Measurements from ENCODE around the gene ARSK. TPM values are rescaled to one million over a fixed set of nuclear protein-coding genes. Genes with fewer than 3 reads are reported as not detected.

Gene ARSK
- total and polyA plus RNA-seq, 2 experiments from 2014 or later: 23.2 to 40.8 TPM

- TF ChIP-seq ETS1 (IDR thresholded peaks at IDR 0.05) (no peak), CTCF (conservative IDR thresholded peaks at IDR 0.05; ENCODE audit: low read depth in 2 of 2) (no peak), STAT1 (IDR thresholded peaks at IDR 0.05; ENCODE audit: unreplicated experiment) (no peak), JUNB (IDR thresholded peaks at IDR 0.05; ENCODE audit: unreplicated experiment) (no peak), REST (IDR thresholded peaks at IDR 0.05; ENCODE audit: unreplicated experiment) (no peak), ZNF114 (CRISPR knock-in tag; IDR thresholded peaks at IDR 0.05) (no peak), EZH2 (IDR thresholded peaks at IDR 0.05; ENCODE audit: low read depth, unreplicated experiment) (no peak), NANOG (IDR thresholded peaks at IDR 0.05; ENCODE audit: borderline replicate concordance) (no peak), CREB1 (CRISPR knock-in tag; IDR thresholded peaks at IDR 0.05; ENCODE audit: low read depth) (no peak)
Observed at GRCh38 chr5:95581576-95581975, 26.7 kb downstream of the ARSK start (continued).

- no peak for DNase-seq (ENCODE audit: low spot score)
- H3K9me3 Mint-ChIP-seq: no peaks in the 10 kb centered on the region
- no peak for ATAC-seq
- Histone ChIP-seq H3K4me2 (no peak overlapping the region), H3K36me3 (ENCODE audit: insufficient read depth) (no peaks in the 10 kb centered on the region), H3K4me1 (ENCODE audit: insufficient read depth) (no peaks in the 10 kb centered on the region), H3K4me3 (no peak overlapping the region), H3K79me2 (replicated peaks; ENCODE audit: insufficient read depth) (no peaks in the 10 kb centered on the region), H2AFZ (no peak overlapping the region), H3K27ac (ENCODE audit: low read depth) (no peak overlapping the region), H3K27me3 (ENCODE audit: insufficient read depth) (no peaks in the 10 kb centered on the region), H3K9me2 (ENCODE audit: insufficient read depth) (no peaks in the 10 kb centered on the region), H3F3A (replicated peaks; ENCODE audit: low read depth) (no peaks in the 10 kb centered on the region), H4K20me1 (replicated peaks; ENCODE audit: insufficient read depth) (no peaks in the 10 kb centered on the region)
- H3K4me1 Mint-ChIP-seq: no peaks in the 10 kb centered on the region
- H3K27me3 Mint-ChIP-seq (ENCODE audit: insufficient read depth, low read depth, poor library complexity): no peaks in the 10 kb centered on the region
- no peak overlapping the region for H3K27ac Mint-ChIP-seq
- no peak overlapping the region for H3K4me3 Mint-ChIP-seq
- H3K36me3 Mint-ChIP-seq (ENCODE audit: low read depth): no peaks in the 10 kb centered on the region; the same call in 2 of the 3 replicates
- TF ChIP-seq EZH2 (IDR thresholded peaks at IDR 0.05; ENCODE audit: low read depth, unreplicated experiment) (no peak), ZNF114 (CRISPR knock-in tag; IDR thresholded peaks at IDR 0.05) (no peak), REST (IDR thresholded peaks at IDR 0.05; ENCODE audit: unreplicated experiment) (no peak), POLR2AphosphoS5 (IDR thresholded peaks at IDR 0.05; ENCODE audit: low read depth) (no peak), EZH2phosphoT487 (IDR thresholded peaks at IDR 0.05; ENCODE audit: unreplicated experiment) (no peak), CTCF (conservative IDR thresholded peaks at IDR 0.05; ENCODE audit: low read depth in 2 of 2) (no peak), STAT1 (IDR thresholded peaks at IDR 0.05; ENCODE audit: unreplicated experiment) (no peak), ETS1 (IDR thresholded peaks at IDR 0.05) (no peak)
Observed at GRCh38 chr5:95583992-95584391, 29.1 kb downstream of the ARSK start.

Measured in GM23338 (cell line).